GM10266 (cell line): ENCODE measurements around the gene APOBEC3C.
A peak's percentile ranks its signal among the peaks of the same experiment; 100 is the strongest.

Experiments
- DNase-seq: peaks from one replicate; pipeline ENCODE4 v3.0.0; 2012; ENCODE audit errors: extremely low spot score
- TF ChIP-seq, protein P1 (sequence below): IDR thresholded peaks from 2 replicates; pipeline ENCODE4 v1.5.1; 2012; ENCODE audit warnings: mild to moderate bottlenecking, low read depth; ENCODE audit not compliant: control insufficient read depth, insufficient read depth; ENCODE audit errors: missing control alignments

The APOBEC3C gene

GRCh38 chr22:39013942-39014722 lies at the start of gene APOBEC3C:
Gene APOBEC3C, plus strand, starts transcription at chr22:39014257. Its CDS starts 106 bp downstream, at chr22:39014363.
- peak; percentile 83 for DNase-seq
- TF ChIP-seq, protein P1, sequence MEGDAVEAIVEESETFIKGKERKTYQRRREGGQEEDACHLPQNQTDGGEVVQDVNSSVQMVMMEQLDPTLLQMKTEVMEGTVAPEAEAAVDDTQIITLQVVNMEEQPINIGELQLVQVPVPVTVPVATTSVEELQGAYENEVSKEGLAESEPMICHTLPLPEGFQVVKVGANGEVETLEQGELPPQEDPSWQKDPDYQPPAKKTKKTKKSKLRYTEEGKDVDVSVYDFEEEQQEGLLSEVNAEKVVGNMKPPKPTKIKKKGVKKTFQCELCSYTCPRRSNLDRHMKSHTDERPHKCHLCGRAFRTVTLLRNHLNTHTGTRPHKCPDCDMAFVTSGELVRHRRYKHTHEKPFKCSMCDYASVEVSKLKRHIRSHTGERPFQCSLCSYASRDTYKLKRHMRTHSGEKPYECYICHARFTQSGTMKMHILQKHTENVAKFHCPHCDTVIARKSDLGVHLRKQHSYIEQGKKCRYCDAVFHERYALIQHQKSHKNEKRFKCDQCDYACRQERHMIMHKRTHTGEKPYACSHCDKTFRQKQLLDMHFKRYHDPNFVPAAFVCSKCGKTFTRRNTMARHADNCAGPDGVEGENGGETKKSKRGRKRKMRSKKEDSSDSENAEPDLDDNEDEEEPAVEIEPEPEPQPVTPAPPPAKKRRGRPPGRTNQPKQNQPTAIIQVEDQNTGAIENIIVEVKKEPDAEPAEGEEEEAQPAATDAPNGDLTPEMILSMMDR = peak; percentile 43

DNA sequence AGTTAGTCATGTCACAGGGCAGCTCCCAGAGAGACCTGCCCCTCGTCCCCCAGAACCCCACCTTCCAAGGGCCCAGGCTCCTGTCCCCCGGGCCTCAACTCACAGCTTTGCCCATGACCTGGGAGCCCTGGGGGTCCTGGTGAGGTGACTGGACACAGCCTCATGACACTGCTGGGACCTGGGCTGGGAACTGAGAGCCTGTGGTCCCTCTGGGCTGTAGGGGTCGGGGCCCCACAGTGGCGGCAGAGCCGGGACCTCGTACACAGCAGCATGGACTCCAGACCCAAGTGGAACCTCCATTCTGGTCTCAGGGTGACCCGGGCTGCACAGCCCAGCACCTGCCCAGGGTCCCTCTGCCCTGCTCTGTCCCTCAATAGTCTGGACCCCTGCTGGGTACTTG lies 49.8 kb upstream of the APOBEC3C start:
- no peak for DNase-seq

GRCh38 chr22:38964989-38965388 lies 49.1 kb upstream of the APOBEC3C start:
- TF ChIP-seq, protein P1 = no peak
- DNase-seq = no peak

More for the DNA sequence above, 49.8 kb upstream of the APOBEC3C start:
- TF ChIP-seq, protein P1 = no peak

DNA sequence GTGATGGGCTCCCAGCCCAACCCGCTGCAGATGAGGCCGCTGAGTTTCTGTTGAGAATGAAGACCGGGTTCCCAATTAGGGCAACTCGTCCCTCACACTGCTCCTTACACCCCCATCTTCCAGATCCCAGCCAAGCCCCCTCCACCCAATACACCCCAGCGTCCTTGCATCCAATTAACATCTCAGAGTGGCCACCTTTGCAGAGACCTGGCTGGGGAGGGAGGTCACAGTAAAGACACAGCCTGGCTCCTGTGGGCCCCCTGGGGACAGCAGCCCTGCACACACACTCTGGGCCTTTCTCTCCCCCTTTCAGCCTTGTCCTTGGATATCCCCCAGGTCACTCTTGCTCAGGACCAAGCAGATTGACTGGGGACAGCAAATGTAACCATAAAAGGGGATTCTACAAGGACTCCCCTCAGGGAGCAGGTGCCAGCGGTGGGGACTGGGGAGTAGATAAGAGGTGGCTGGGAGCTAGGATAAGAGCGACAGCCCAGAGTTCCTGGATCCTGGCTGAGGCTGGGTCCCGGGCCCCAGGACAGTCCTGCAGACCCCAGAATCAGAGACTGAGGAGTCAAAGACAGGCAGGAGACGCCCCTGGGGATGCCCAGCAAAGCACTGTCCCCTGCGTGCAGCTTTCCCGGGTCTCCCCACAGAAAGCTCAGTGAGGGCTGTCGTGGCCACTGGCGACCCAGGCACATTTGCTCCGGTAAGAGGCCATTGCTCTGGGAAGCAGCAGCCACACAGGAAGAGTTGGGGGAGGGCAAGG lies 48.3 kb upstream of the APOBEC3C start:
- no peak for DNase-seq
- TF ChIP-seq, protein P1 = no peak

- TF ChIP-seq, protein P1 = no peak
These were observed 47.7 kb upstream of the APOBEC3C start for GRCh38 chr22:38966380-38966702.

GRCh38 chr22:38966942-38967341 lies 47.1 kb upstream of the APOBEC3C start:
- TF ChIP-seq, protein P1 = no peak
- no peak for DNase-seq

More at GRCh38 chr22:38966380-38966702, 47.7 kb upstream of the APOBEC3C start:
- DNase-seq = no peak
